ENCODE data around the gene C15orf62.

- no peak for TF ChIP-seq CTCF (IDR thresholded peaks at IDR 0.05; ENCODE audit: poor library complexity, severe bottlenecking)
- no peak for TF ChIP-seq EZH2 (IDR thresholded peaks at IDR 0.05; ENCODE audit: borderline replicate concordance, insufficient read depth, low read length, poor library complexity, severe bottlenecking)
- TF ChIP-seq MXI1 (conservative IDR thresholded peaks at IDR 0.05; ENCODE audit: poor library complexity, severe bottlenecking) = no peak
- TF ChIP-seq POLR2AphosphoS5 (IDR thresholded peaks at IDR 0.05) = no peak
- TF ChIP-seq REST (IDR thresholded peaks at IDR 0.05; ENCODE audit: borderline replicate concordance) = no peak
- TF ChIP-seq RAD21 (conservative IDR thresholded peaks at IDR 0.05) = no peak
- TF ChIP-seq EP300 (conservative IDR thresholded peaks at IDR 0.05; ENCODE audit: poor library complexity, severe bottlenecking) = no peak
- no peak for TF ChIP-seq TAF1 (IDR thresholded peaks at IDR 0.05; ENCODE audit: low read depth)
Observed at GRCh38 chr15:40751745-40752144, 18.0 kb upstream of the C15orf62 start.

All from neural cell (in vitro differentiated cells).